BJ (cell line): ENCODE measurements around the gene KIF6. TPM values are rescaled to one million over a fixed set of nuclear protein-coding genes. Genes with fewer than 3 reads are reported as not detected.

ENCODE experiments used
- CTCF ChIA-PET: fragments of 350-600 bp; formaldehyde crosslinking; extraction: SDS; loops from one replicate; lab custom pipeline; 2021; ENCODE audit warnings: antibody characterized with exemption, inconsistent platforms; lab: Yijun Ruan, JAX
- POLR2A ChIA-PET: fragments of 300-600 bp; sonication (Branson Sonifier 250); formaldehyde crosslinking; extraction: SDS; loops from one replicate; lab custom pipeline; 2021; ENCODE audit warnings: antibody characterized with exemption; lab: Charles Lee
- DNase-seq: peaks from one replicate; pipeline ENCODE4 v3.0.0-alpha.2; 2011; ENCODE audit warnings: low read depth
- H3K27me3 ChIP-seq: 2 replicates; pipeline ENCODE4 v1.6.0; 2011; ENCODE audit warnings: low read length; ENCODE audit not compliant: control insufficient read depth, insufficient read depth
- H3K36me3 ChIP-seq: 2 replicates; pipeline ENCODE4 v1.5.1; 2011; ENCODE audit warnings: low read length; ENCODE audit not compliant: control insufficient read depth, insufficient read depth
- H3K4me3 ChIP-seq: 2 replicates; pipeline ENCODE4 v1.5.1; 2011; ENCODE audit warnings: low read depth, mild to moderate bottlenecking, control low read depth, low read length
- polyA plus RNA-seq: library from polyadenylated mRNA; depleted of rRNA; stranded (reverse); fragments of >200 nt; gene quantifications from 2 replicates; pipeline ENCODE4 v1.2.3, GENCODE V29; 2011
- TF ChIP-seq, protein P1 (sequence below): IDR thresholded peaks from 2 replicates; pipeline ENCODE4 v1.5.1; 2011; ENCODE audit warnings: low read depth, mild to moderate bottlenecking, control low read depth, inconsistent platforms, low read length, moderate library complexity; ENCODE audit not compliant: insufficient read depth

KIF6 gene
- polyA plus RNA-seq, 1 experiment, result 0.56 TPM

DNA sequence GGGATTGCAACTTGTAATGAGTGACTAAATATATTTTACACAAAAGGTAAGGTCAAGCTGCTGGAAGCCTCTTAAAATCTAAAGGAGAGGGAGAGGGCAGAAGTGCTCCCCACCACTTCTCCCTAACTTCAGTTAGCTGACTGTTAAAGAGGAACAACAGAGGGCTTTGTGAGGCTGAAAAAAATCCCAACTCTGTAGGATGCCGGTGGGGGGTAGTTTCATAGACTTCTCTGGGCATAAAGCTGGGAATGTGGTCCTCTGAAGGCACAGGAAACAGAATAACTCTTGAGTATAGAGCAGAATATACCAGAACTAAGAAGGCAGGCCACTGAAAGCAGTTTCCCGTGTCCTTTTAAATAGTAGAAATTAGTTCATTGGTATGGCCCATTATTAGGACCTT lies 71.6 kb downstream of the KIF6 start:
- TF ChIP-seq, protein P1, sequence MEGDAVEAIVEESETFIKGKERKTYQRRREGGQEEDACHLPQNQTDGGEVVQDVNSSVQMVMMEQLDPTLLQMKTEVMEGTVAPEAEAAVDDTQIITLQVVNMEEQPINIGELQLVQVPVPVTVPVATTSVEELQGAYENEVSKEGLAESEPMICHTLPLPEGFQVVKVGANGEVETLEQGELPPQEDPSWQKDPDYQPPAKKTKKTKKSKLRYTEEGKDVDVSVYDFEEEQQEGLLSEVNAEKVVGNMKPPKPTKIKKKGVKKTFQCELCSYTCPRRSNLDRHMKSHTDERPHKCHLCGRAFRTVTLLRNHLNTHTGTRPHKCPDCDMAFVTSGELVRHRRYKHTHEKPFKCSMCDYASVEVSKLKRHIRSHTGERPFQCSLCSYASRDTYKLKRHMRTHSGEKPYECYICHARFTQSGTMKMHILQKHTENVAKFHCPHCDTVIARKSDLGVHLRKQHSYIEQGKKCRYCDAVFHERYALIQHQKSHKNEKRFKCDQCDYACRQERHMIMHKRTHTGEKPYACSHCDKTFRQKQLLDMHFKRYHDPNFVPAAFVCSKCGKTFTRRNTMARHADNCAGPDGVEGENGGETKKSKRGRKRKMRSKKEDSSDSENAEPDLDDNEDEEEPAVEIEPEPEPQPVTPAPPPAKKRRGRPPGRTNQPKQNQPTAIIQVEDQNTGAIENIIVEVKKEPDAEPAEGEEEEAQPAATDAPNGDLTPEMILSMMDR, result no peak
- CTCF ChIA-PET, result interaction anchor here (0.9 to 1.1 kb wide), 2 partner anchors 11 to 25 kb away, joined by 3 read pairs; no protein-coding TSS in a partner anchor
- H3K27me3 ChIP-seq, result no peaks in the 10 kb centered on the region
- no peak for DNase-seq
- POLR2A ChIA-PET, result no interaction called here
- no peaks in the 10 kb centered on the region for H3K36me3 ChIP-seq
- no peak overlapping the region for H3K4me3 ChIP-seq

DNA sequence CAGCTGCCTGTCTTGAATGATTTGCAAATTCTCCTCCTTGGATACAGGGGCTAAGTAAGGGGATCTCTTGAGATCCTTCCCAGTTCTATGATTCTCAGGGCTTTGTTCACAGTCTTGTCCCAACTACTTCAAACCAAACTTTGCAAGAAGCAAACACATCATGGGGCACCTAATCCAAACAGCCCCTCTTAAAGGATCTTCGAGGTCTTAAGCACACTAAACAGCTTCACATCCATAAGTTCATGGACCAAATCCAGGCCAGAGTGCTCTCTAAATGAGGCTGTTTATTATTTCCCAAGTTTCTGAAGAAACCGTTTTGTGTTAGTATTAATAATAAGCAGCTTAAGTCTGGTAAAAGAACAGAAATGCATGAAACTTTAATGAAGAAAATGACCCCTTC lies 75.2 kb downstream of the KIF6 start:
- no peak for DNase-seq
- no peaks in the 10 kb centered on the region for H3K27me3 ChIP-seq
- TF ChIP-seq, protein P1, result no peak
- no peak overlapping the region for H3K4me3 ChIP-seq
- ChIA-PET POLR2A (no interaction called here), CTCF (no interaction called here)
- no peaks in the 10 kb centered on the region for H3K36me3 ChIP-seq

DNA sequence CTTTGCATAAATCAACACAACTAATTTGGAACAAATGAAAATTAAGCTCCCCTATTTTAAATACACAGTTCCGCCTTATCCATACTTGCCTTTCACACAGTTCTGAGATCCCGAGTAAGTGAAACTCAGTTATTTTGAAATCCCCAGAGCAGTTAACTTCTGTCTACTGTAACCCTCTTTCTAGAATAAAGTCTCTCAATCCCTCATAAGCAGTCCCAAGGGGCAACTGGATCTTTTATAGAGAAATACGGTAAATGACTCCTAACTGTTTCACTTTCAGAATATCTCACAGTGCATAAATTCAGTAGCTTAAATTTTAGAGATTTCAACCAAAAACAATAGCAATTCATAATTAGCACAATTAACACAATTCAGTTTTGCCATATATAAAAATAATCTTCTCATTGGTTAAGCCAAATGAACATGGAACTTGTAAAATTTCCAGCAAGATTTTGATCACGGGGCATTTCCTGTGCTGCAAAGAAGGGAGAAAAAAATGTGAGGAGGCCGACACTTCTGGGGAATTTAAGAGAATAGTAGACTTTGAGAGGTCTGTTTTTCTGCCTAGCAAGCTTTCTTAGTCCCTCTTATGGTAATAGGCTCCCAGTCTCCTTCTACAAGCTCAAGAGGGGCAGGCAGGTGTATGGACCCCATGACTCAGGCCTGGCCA lies 78.3 kb downstream of the KIF6 start:
- CTCF ChIA-PET, result interaction anchor here (0.6 kb wide), 1 partner anchor 49 kb away, joined by 3 read pairs; no protein-coding TSS in a partner anchor
- POLR2A ChIA-PET, result no interaction called here
- Histone ChIP-seq H3K36me3 (no peaks in the 10 kb centered on the region), H3K27me3 (no peaks in the 10 kb centered on the region), H3K4me3 (no peak overlapping the region)
- no peak for DNase-seq
- TF ChIP-seq, protein P1, result no peak

DNA sequence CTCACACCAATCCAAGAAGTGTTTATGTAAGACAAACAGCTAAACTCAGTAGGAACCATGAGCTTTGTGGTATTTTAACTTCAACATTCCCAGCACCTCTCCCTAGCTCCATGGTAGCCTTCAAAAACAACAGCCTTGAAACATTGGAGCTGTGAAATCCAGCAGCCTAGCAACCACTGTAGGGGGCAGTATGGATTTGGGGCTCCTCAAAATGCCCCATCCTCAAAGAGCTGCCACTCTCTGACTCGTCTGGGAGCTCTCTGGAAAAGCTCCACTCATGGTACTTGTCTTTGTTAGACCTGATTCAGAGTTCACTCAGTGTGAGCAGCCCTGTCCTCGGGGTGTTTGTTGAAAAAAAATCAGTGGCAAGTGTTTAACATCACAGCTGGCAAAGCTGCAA lies 82.9 kb downstream of the KIF6 start:
- no peak for DNase-seq
- H3K4me3 ChIP-seq, result no peak overlapping the region
- no peaks in the 10 kb centered on the region for H3K36me3 ChIP-seq
- ChIA-PET CTCF (interaction anchor here (0.6 to 1.4 kb wide), 3 partner anchors 10 to 22 kb away, joined by 3 to 4 read pairs (median 3); no protein-coding TSS in a partner anchor), POLR2A (no interaction called here)
- no peaks in the 10 kb centered on the region for H3K27me3 ChIP-seq
- TF ChIP-seq, protein P1, result no peak

DNA sequence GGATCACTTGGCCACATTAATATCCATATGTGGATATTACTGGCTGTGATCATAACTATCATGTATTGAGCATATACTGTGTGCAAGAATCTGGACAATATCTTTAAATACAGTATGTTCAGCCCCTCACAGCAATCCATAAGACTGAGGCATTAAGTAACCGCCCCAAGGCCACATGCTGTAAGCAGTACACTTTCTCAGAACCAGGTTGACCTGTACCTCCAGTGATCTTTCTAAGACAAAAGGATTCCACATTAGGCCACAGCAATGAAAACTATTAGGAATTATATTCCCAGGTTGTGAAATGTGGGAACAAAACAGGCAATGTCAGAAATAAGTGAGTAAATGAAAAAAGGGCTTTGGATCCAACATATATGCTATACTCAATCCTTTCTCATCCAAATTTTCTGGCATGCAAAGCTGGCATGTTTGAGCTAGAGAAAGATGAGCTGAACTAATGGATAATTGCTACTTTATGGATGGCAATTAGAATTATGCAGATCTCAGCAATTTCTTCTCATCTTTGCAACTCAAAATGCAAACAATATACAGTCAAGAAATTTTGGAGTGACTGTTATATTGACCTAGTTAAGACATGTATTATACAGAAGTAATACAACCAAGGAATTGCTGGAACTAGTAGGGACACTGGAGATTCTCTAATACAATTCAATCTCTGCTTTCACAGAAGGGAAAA lies 86.9 kb downstream of the KIF6 start:
- no peak overlapping the region for H3K4me3 ChIP-seq
- CTCF ChIA-PET, result no interaction called here
- no peak for DNase-seq
- POLR2A ChIA-PET, result no interaction called here
- no peaks in the 10 kb centered on the region for H3K27me3 ChIP-seq
- TF ChIP-seq, protein P1, result no peak
- H3K36me3 ChIP-seq, result no peaks in the 10 kb centered on the region
